AG09309 (cell line): ENCODE measurements around the gene PLCH1.

Experiments
- DNase-seq: peaks from one replicate; pipeline ENCODE4 v3.0.0-alpha.2; 2010; ENCODE audit warnings: low read depth
- H3K4me3 ChIP-seq: 2 replicates; pipeline ENCODE4 v1.5.1; 2011; ENCODE audit warnings: mild to moderate bottlenecking, low read depth, low read length, moderate library complexity; ENCODE audit not compliant: control insufficient read depth
- CTCF ChIP-seq: IDR thresholded peaks from 2 replicates; pipeline ENCODE4 v1.5.1; 2011; ENCODE audit warnings: mild to moderate bottlenecking, low read depth, low read length, inconsistent platforms; ENCODE audit not compliant: insufficient read depth, control insufficient read depth; ENCODE audit errors: missing control alignments

PLCH1 gene

GRCh38 chr3:155651489-155652218 is 93.2 kb downstream of the PLCH1 start:
- TF ChIP-seq CTCF = no peak
- DNase-seq = no peak
- H3K4me3 ChIP-seq = no peak overlapping the region

- H3K4me3 ChIP-seq = no peak overlapping the region
- no peak for DNase-seq
- TF ChIP-seq CTCF = no peak
Measured at GRCh38 chr3:155648013-155648591, 96.8 kb downstream of the PLCH1 start.

GRCh38 chr3:155647206-155647605 is 97.7 kb downstream of the PLCH1 start:
- TF ChIP-seq CTCF = no peak
- no peak overlapping the region for H3K4me3 ChIP-seq
- DNase-seq = no peak

- TF ChIP-seq CTCF = no peak
- DNase-seq = no peak
- no peak overlapping the region for H3K4me3 ChIP-seq
Measured at GRCh38 chr3:155646669-155647068, 98.2 kb downstream of the PLCH1 start.

GRCh38 chr3:155646128-155646527 is 98.7 kb downstream of the PLCH1 start:
- H3K4me3 ChIP-seq = no peak overlapping the region
- DNase-seq = no peak
- TF ChIP-seq CTCF = no peak

GRCh38 chr3:155643581-155644165 is 101.2 kb downstream of the PLCH1 start:
- DNase-seq = no peak
- no peak for TF ChIP-seq CTCF

More at GRCh38 chr3:155643581-155644165, 101.2 kb downstream of the PLCH1 start:
- no peak overlapping the region for H3K4me3 ChIP-seq
